NCI-H526 (cell line): ENCODE measurements around the gene COL18A1.
"Not testable (repeated sequence)": the region's sequence is repeated elsewhere in the genome, so short reads cannot be mapped to it uniquely, and the experiment has no call there.

Source experiments
- DNase-seq, 2 experiments: peaks; one replicate each; lab custom pipeline; 2025; lab: John Stamatoyannopoulos, UW

Gene COL18A1

GRCh38 chr21:45441431-45442255, 36.7 kb downstream of the COL18A1 start:
- DNase-seq, result no peak

- DNase-seq, result no peak
These were observed 37.3 kb downstream of the COL18A1 start for GRCh38 chr21:45442276-45442675.

DNA sequence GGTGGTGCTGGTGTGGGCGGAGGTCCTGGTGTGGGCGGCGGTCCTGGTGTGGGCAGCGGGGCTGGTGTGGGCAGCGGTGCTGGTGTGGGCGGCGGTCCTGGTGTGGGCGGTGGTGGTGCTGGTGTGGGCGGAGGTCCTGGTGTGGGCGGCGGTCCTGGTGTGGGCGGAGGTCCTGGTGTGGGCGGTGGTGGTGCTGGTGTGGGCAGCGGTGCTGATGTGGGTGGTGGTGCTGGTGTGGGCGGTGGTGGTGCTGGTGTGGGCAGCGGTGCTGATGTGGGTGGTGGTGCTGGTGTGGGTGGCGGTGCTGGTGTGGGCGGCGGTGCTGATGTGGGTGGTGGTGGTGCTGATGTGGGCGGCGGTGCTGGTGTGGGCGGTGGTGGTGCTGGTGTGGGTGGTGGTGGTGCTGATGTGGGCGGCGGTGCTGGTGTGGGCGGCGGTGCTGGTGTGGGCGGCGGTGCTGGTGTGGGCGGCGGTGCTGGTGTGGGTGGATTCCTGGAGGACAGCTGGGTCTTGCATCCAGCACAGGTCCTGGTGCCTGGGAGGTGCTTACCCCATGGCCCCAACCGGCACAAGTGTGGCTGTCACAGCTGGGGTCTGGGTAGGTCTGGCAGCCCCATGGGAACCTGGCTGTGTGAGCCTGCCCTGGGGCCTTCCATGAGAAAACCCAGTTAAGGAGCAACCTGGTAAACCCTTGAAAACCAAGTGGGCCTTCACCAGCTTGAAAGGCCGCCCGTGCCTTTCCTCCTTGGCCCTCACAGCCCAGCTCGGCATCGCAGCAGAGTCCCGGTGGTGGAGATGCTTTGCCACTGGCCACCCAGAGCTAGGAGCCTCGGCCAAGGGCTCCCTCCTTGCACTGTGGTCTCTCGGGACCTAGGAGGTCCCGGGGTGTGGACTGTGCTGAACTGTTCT, 38.0 kb downstream of the COL18A1 start:
- DNase-seq, result not testable (repeated sequence)

DNA sequence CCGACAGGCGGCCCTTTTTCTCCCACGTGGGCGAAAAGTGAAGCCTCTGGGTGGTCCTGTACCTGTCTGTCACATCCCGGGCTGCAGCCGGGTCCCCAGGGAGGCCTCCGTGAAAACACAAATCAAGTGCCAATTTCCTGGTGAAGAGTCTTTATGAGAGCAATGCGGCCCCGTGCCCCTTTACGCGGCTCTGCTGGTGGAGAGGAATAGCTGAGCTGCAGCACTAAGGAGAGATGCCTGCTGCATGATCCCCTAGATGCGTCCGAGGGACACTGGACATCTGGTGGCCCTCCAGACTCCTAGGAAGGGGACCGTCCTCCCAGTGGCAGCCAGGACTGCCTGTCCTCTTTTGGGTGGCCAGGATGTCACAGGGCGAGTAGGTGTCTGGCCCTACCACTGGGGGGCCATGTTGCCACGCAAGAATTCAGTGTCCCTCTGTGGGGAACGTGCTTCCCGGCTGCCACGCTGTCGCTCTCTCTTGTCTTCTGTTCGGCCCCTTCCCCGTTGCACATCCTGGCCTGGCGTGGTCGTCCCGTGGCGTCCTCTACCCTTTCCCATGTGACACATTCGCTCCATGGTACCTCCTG, 38.7 kb downstream of the COL18A1 start:
- peak in 1 of 2 experiments; percentile 30 for DNase-seq

DNA sequence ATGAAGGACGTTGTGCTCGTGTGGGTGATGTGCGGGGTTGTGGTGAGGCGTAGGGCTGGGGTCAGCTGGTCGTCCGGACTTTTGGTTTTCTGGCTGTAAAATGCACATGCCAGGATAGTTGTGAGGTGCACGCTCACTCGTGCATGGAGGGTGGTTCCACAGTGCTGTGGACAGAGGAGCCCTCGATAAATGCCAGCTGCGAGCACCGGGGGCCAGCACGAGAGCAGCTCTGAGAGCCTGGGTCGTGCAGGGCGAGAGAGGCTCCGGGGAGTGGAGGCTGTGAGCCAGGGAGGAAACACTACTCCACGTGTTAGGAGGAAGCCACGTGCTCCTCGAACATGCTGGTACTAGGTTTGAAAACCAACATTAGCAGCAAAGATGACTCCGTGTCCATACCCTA, 39.4 kb downstream of the COL18A1 start:
- no peak for DNase-seq

- no peak for DNase-seq
These were observed 40.4 kb downstream of the COL18A1 start for GRCh38 chr21:45445369-45445768.

DNA sequence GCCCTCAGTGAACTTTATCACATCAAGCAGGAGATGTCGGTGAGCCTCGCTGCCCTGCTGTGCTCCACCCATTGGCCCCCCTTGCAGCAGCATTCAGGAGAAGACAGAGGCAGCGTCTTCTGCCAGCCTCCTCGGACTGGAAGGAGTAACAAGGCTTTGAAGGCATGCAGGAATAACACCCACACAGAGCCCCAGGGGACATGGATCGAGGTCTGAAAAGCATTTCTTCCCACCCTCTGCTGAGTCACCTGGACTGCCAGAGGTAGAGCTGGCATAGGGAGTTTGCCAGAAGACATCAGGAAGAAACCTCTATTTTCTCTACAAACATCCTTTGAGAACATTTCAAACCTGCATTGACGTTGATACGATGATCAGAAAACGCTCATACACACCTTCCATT, 42.9 kb downstream of the COL18A1 start:
- DNase-seq, result no peak

GRCh38 chr21:45448283-45448809, 43.4 kb downstream of the COL18A1 start:
- no peak for DNase-seq

DNA sequence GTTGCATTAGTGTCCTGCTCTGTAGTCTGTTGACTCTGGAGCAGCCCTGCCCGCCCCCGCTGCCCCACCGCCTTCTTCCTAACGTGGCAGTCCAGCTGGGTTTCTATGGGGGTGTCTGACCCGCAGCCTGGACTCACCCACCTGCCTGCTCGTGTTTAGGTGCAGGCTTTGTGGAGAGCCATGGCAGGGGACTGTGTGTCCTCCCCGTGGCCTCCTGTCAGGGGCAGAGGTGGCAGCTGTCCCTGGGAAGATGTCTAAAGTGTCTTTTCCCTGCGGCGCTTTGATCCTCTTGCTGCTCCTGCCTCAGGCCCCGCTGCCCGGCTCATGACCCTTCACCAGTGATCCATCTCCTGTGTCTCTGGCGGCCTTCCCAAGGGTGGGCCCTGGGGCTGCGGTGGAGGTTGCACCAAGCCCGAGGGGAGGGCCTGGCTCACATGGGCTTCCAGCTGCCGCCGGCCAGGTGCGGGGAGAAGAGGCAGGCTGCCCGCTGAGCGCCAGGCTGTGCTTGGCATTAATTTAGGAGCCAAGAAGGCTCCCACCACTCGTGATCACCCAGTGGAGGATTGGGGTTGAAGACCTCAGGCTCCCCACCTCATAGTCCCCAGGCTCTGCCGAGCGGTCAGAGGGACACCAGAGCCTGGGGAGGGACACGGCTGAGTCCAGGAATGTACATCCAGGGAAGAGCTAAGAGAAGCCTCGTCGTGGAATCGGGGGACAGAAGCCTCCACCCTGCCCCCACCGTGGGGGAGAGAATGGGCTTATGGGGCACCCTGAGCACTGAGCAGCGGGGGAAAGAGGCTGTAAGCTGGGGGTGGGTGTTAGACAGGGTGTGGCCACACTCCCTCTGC, 44.1 kb downstream of the COL18A1 start:
- no peak for DNase-seq

DNA sequence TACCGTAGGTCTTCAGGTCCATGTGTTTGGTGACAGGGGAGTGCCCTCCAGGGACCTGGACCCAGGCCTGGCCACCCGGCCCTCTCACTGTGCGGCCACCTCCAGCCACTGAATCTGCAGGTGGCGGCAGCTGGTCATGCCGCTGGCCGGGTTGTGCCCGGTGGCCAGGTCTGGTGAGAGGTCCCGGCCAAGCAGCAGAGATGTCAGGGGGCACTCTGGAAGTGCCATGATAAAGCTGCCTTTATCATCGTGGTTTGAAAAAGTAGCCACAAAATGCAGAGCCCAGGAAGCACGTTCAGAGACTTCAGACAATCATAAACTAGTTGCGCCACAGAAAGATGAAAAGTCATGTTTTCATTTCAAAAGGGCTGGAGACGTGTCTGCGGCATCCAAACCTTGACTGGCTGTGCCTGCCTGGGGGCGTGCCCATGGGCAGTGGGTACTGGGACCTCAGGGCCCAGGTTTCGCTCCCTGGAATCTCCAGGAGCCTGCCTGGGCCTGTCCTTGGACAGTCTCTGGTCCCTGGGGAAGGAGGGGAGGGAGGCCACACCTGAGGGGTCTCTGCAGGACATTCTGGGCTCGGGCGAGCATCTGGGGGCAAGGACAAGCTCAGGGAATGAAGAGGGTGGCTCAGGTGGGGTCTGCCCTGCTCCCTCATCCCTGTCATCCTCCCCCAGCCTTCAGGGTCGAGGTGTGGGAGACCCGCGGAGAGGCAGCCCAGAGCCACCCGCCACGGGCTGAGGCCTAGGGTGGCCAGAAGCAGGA, 44.9 kb downstream of the COL18A1 start:
- DNase-seq, result no peak

DNA sequence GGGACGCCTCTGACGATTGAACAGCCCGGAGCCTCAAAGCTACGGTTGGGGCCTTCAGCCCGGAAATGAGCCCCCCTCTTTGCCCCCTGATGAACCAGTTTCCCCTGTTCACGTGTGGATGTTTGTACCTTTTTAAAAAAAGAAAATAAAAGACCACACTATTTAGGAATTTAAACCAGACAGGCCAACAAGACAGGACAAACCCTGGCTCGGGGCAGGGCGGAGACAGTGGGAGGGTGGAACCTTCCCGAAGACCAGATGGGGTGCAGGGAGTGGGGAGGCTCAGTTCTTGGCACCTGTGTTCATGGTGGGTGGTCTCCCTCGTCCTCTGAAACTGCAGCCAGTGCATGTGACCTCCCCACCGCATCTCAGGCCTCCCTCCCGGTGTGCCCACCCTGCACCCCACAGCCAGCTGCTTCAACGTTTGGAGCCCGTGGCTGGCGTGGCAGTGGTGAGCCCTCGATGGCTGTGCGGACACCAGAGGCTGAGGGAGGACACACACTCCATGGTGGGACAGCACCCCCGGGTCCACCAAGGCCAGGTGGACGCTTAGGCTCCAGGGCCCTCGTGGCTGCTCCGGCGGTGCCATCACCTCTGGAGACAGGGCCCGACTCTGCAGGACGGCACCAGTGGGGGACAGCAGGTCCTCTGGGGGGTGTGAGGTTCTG, 45.6 kb downstream of the COL18A1 start:
- DNase-seq, result no peak

- no peak for DNase-seq
These were observed 46.3 kb downstream of the COL18A1 start for GRCh38 chr21:45451091-45451740.

- no peak for DNase-seq
These were observed 46.8 kb downstream of the COL18A1 start for GRCh38 chr21:45451771-45452182.

GRCh38 chr21:45452696-45453307, 47.8 kb downstream of the COL18A1 start:
- no peak for DNase-seq

GRCh38 chr21:45453308-45453950, 48.5 kb downstream of the COL18A1 start:
- no peak for DNase-seq

- DNase-seq, result no peak
These were observed 49.3 kb downstream of the COL18A1 start for GRCh38 chr21:45454060-45454925.

- DNase-seq, result peak in 1 of 2 experiments; percentile 25
These were observed 50.1 kb downstream of the COL18A1 start for GRCh38 chr21:45454926-45455673.
